Nephron (organoid): ENCODE results near the gene CERS1.

Experiments used
- H3K27ac Mint-ChIP-seq, 3 experiments: 2 replicates each; pipeline ENCODE4 v1.8.0; 2020; ENCODE audit warnings: mixed read lengths in 3 of 3, mild to moderate bottlenecking in 2 of 3, moderate library complexity in 1 of 3
- H3K27me3 Mint-ChIP-seq: 2 replicates; pipeline ENCODE4 v1.8.0; 2021; ENCODE audit warnings: low read depth, mild to moderate bottlenecking, moderate library complexity, mixed read lengths
- H3K36me3 Mint-ChIP-seq: 2 replicates; pipeline ENCODE4 v1.8.0; 2020; ENCODE audit warnings: low read depth, mixed read lengths
- H3K4me1 Mint-ChIP-seq: 2 replicates; pipeline ENCODE4 v1.8.0; 2020; ENCODE audit warnings: mixed read lengths
- H3K4me3 Mint-ChIP-seq, 3 experiments: 2 replicates each; pipeline ENCODE4 v1.8.0; 2020; ENCODE audit warnings: mild to moderate bottlenecking in 3 of 3, mixed read lengths in 3 of 3, moderate library complexity in 2 of 3
- H3K9me3 Mint-ChIP-seq: 2 replicates; pipeline ENCODE4 v1.8.0; 2020; ENCODE audit warnings: mixed read lengths
- CTCF ChIP-seq, 3 experiments: fragments of 200-600 bp; sonication (generic); IDR thresholded peaks; one replicate each; pipeline ENCODE4 v1.5.0; 2021; ENCODE audit warnings: antibody characterized with exemption in 3 of 3; ENCODE audit not compliant: unreplicated experiment in 3 of 3

CERS1 gene

DNA sequence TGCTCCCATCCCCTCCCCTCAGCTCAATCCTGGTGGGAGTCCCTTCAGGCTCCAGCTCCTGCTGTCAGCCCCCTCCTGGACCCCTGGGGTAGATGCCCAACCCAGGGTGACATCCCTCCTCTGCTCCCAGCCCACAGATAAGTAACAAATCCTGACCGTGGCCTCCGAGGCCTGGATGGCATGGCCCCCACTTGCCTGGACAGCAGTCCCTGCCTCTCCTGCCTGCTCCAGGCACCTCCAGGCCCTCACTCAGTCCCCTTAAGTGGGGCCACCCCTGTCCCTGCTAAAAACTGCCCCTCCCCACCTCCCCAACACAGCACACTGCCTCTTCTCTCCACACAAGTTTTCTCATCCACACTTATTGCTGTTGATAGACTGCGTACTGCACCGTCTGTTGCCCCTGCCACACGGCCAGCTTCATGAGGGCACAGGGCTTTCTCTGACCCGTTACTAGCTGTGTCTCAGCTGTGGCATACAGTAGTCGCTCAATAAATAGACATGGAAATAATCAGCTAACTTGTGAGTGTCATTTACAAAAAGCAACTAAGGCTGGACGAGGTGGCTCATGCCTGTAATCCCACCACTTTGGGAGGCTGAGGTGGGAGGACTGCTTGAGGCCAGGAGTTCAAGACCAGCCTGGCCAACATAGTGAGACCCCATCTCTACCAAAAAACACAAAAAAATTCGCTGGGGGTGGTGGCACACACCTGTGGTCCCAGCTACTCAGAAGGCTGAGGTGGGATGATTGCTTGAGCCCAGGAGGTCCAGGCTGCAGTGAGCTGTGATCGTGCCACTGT, 5.8 kb downstream of the CERS1 start:
- Mint-ChIP-seq H3K27ac (no peak overlapping the region), H3K4me3 (no peak overlapping the region), H3K4me1 (no peaks in the 10 kb centered on the region), H3K9me3 (no peaks in the 10 kb centered on the region), H3K27me3 (no peaks in the 10 kb centered on the region), H3K36me3 (peaks cover 12% of the 10 kb centered on the region)
- TF ChIP-seq CTCF (IDR thresholded peaks at IDR 0.05; ENCODE audit: unreplicated experiment in 3 of 3) = no peak

- H3K27ac Mint-ChIP-seq = no peak overlapping the region
- H3K9me3 Mint-ChIP-seq = no peaks in the 10 kb centered on the region
- no peaks in the 10 kb centered on the region for H3K27me3 Mint-ChIP-seq
- H3K36me3 Mint-ChIP-seq = peaks cover 21% of the 10 kb centered on the region
- no peaks in the 10 kb centered on the region for H3K4me1 Mint-ChIP-seq
- no peak overlapping the region for H3K4me3 Mint-ChIP-seq
- no peak for TF ChIP-seq CTCF (IDR thresholded peaks at IDR 0.05; ENCODE audit: unreplicated experiment in 3 of 3)
Observed at GRCh38 chr19:18886972-18887371, 9.0 kb downstream of the CERS1 start.

DNA sequence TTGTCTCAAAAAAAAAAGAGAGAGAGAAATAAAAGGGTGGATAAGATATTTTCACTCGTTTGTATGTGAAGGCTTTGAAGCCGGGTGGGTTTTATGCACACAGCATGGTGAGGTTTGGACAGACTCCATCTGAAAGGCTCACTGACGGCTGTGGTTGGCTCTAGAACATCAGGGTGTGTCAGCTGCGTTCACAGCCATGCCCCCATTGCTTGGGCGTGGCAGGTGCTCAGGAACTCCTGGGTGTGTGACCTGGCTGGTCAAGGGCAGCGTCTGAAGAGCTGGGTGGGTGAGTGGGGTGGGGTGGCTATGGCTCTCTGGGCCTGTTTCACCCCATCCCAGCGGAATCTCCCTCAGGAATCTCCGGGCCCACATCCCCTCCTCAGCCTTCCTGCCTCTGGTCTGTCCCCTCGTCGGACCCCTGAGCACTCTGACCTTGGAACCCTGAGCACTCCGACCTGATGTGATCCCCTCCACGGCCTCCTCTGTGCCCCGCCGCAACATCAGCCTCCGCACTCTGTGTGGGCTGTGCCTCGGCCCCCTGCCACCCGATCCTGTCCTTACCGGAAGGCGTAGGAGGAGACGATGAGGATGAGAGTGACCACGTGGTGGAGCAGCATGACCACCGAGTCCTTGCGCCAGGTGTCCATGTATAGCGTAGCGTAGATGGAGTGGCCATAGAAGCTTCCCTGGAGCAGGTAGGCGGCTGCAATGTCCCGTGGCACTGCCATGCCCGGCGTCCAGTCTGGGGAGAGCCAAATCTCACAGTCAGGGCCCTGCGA, 12.2 kb downstream of the CERS1 start:
- no peak overlapping the region for H3K4me3 Mint-ChIP-seq
- peaks cover 31% of the 10 kb centered on the region for H3K36me3 Mint-ChIP-seq
- H3K4me1 Mint-ChIP-seq = no peaks in the 10 kb centered on the region
- H3K27ac Mint-ChIP-seq = no peak overlapping the region
- TF ChIP-seq CTCF (IDR thresholded peaks at IDR 0.05; ENCODE audit: unreplicated experiment in 3 of 3) = no peak
- no peaks in the 10 kb centered on the region for H3K9me3 Mint-ChIP-seq
- no peaks in the 10 kb centered on the region for H3K27me3 Mint-ChIP-seq

GRCh38 chr19:18881491-18881890, 14.5 kb downstream of the CERS1 start:
- Mint-ChIP-seq H3K27ac (no peak overlapping the region), H3K4me1 (no peaks in the 10 kb centered on the region), H3K9me3 (peaks cover 10% of the 10 kb centered on the region), H3K36me3 (peaks cover 44% of the 10 kb centered on the region), H3K27me3 (no peaks in the 10 kb centered on the region), H3K4me3 (no peak overlapping the region)
- no peak for TF ChIP-seq CTCF (IDR thresholded peaks at IDR 0.05; ENCODE audit: unreplicated experiment in 3 of 3)

DNA sequence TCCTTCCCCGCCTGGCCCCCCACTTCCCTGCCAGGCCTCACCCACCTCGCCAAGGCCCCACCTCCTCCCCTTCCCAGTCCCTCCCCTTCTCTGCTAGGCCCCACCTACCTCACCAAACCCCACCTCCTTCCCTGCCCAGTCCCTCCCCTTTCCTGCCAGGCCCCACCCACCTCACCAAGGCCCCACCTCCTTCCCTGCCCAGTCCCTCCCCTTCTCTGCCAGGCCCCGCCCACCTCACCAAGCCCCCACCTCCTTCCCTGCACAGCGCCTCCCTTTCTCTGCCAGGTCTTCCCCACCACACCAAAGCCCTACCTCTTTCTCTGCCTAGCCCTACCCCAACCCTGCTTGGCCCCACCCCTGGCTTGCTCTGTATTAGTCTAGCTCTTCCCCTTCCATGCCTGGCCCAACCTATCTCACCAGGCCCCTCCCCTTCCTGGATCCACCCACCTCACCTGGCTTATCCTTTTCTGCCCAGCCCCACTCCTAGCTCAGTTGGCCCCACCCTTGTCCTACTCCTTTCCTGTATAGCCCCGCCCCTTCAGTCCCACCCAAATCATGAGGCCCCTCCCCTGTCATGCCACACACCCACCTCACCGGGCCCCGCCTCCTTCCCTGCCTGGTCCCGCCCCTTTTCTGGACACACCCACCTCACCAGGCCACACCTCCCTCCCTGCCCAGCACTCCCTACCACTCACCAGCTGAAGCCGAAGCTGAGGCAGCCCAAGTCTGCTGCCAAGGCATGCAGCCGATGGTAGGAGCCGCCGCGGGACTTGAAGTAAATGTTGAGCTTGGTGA, 16.2 kb downstream of the CERS1 start:
- no peaks in the 10 kb centered on the region for H3K4me1 Mint-ChIP-seq
- H3K9me3 Mint-ChIP-seq = peaks cover 13% of the 10 kb centered on the region
- TF ChIP-seq CTCF (IDR thresholded peaks at IDR 0.05; ENCODE audit: unreplicated experiment in 3 of 3) = no peak
- H3K4me3 Mint-ChIP-seq = no peak overlapping the region
- no peak overlapping the region for H3K27ac Mint-ChIP-seq
- H3K36me3 Mint-ChIP-seq = peaks cover 58% of the 10 kb centered on the region
- no peaks in the 10 kb centered on the region for H3K27me3 Mint-ChIP-seq
